ENCODE data around the gene KRTAP4-16.
"Not testable (repeated sequence)": the region's sequence is repeated elsewhere in the genome, so short reads cannot be mapped to it uniquely, and the experiment has no call there.

Gene KRTAP4-16

GRCh38 chr17:41144846-41145245 is 42.8 kb upstream of the KRTAP4-16 start:
- no peak for DNase-seq (ENCODE audit: extremely low read depth, low read depth)
- no peak for TF ChIP-seq CTCF (IDR thresholded peaks at IDR 0.05; ENCODE audit: low read depth, low read length, missing control alignments)
- no peak overlapping the region for H3K4me3 ChIP-seq (replicated peaks; ENCODE audit: low read depth, low read length)

DNA sequence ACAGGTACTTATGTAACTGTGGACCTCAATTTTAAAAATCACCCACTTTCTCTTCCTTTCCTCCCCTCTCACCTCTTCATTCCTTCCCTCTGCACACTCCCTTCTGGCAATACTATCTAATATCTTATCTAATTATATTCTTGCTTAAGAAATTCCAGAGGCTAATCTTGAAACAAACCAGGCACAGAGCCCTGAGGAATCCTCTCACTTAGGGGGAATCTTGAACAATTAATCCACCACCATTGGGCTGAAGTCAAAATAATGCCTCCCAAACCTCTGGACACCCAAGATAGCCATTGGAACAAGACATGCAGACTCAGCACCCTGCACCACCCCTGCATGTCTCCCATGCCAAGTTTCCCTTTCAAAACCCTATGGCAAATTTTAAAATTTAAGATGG is 39.4 kb upstream of the KRTAP4-16 start:
- no peak overlapping the region for H3K4me3 ChIP-seq (replicated peaks; ENCODE audit: low read depth, low read length)
- no peak for DNase-seq (ENCODE audit: extremely low read depth, low read depth)
- no peak for TF ChIP-seq CTCF (IDR thresholded peaks at IDR 0.05; ENCODE audit: low read depth, low read length, missing control alignments)

- H3K4me3 ChIP-seq (replicated peaks; ENCODE audit: low read depth, low read length), result no peak within 1 kb of the TSS
- DNase-seq (ENCODE audit: extremely low read depth, low read depth), result peak; percentile 35
- TF ChIP-seq CTCF (IDR thresholded peaks at IDR 0.05; ENCODE audit: low read depth, low read length, missing control alignments), result no peak
Observed at GRCh38 chr17:41140360-41141131, 38.5 kb upstream of the KRTAP4-16 start, which contains the start of gene KRTAP4-6. Gene KRTAP4-6 (minus strand): TSS chr17:41140544. CDS start chr17:41140487, 57 bp downstream.

DNA sequence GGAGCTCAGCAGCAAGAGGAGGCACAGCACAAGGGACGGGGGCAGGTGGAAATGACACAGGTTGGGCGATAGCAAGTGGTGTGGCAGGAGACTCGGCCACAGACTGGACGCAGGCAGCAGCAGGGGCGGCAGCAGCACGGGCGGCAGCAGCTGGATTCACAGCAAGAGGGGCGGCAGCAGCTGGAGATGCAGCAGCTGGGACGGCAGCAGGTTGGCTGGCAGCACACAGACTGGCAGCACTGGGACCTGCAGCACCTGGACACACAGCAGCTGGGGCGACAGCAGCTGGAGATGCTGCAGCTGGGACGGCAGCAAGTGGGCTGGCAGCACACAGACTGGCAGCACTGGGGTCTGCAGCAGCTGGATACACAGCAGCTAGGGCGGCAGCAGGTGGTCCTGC is 37.9 kb upstream of the KRTAP4-16 start:
- not testable (repeated sequence) for DNase-seq (ENCODE audit: extremely low read depth, low read depth); H3K4me3 ChIP-seq (replicated peaks; ENCODE audit: low read depth, low read length)

GRCh38 chr17:41133880-41134735 is 32.1 kb upstream of the KRTAP4-16 start:
- DNase-seq (ENCODE audit: extremely low read depth, low read depth), result no peak
- no peak for TF ChIP-seq CTCF (IDR thresholded peaks at IDR 0.05; ENCODE audit: low read depth, low read length, missing control alignments)
- no peak overlapping the region for H3K4me3 ChIP-seq (replicated peaks; ENCODE audit: low read depth, low read length)

GRCh38 chr17:41131979-41132378 is 30.0 kb upstream of the KRTAP4-16 start:
- DNase-seq (ENCODE audit: extremely low read depth, low read depth), result no peak
- TF ChIP-seq CTCF (IDR thresholded peaks at IDR 0.05; ENCODE audit: low read depth, low read length, missing control alignments), result no peak
- H3K4me3 ChIP-seq (replicated peaks; ENCODE audit: low read depth, low read length), result no peak overlapping the region

GRCh38 chr17:41127371-41127770 is 25.4 kb upstream of the KRTAP4-16 start:
- H3K4me3 ChIP-seq (replicated peaks; ENCODE audit: low read depth, low read length), result no peak overlapping the region
- no peak for DNase-seq (ENCODE audit: extremely low read depth, low read depth)

More at GRCh38 chr17:41127371-41127770, 25.4 kb upstream of the KRTAP4-16 start:
- no peak for TF ChIP-seq CTCF (IDR thresholded peaks at IDR 0.05; ENCODE audit: low read depth, low read length, missing control alignments)
